ENCODE measurements around the gene TRIM44. TPM values are rescaled to one million over a fixed set of nuclear protein-coding genes. Genes with fewer than 3 reads are reported as not detected.

TRIM44 gene
- polyA plus RNA-seq, 2 of the 4 experiments (the other 2 are of a cell fraction): 19.3 to 70.4 TPM

- DNase-seq (ENCODE audit: low read depth in 1 of 2, low spot score in 1 of 2): no peak
- Histone ChIP-seq H3K9me3 (no peaks in the 10 kb centered on the region), H3K4me2 (no peak overlapping the region), H3K27ac (no peak overlapping the region), H3K4me3 (no peak overlapping the region), H3K4me1 (no peaks in the 10 kb centered on the region)
- no peak for FAIRE-seq
- ChIA-PET POLR2A (no interaction called here), CTCF (interaction anchor here (6.9 to 8.3 kb wide), 3 partner anchors 7 to 440 kb away, joined by 73 to 95 read pairs (median 94); no protein-coding TSS in a partner anchor)
- ATAC-seq: no peak
- WGBS (ENCODE audit: missing lambda C conversion rate): 65% methylated on average over 4 of the region's 4 CpGs
- TF ChIP-seq JUN (IDR thresholded peaks at IDR 0.05): no peak
- no peak for TF ChIP-seq HOXB13 (CRISPR knock-in tag; IDR thresholded peaks at IDR 0.05; ENCODE audit: low read depth)
- no peak for TF ChIP-seq RAD21 (conservative IDR thresholded peaks at IDR 0.05 in 1 of 2, IDR thresholded peaks at IDR 0.05 in 1 of 2)
- TF ChIP-seq RFX5 (IDR thresholded peaks at IDR 0.05): no peak
- TF ChIP-seq PHF8 (IDR thresholded peaks at IDR 0.05; ENCODE audit: borderline replicate concordance, low read depth): no peak
- TF ChIP-seq USF2 (IDR thresholded peaks at IDR 0.05): no peak
- TF ChIP-seq TP53 (CRISPR knock-in tag; IDR thresholded peaks at IDR 0.05): no peak
- TF ChIP-seq, protein P1, sequence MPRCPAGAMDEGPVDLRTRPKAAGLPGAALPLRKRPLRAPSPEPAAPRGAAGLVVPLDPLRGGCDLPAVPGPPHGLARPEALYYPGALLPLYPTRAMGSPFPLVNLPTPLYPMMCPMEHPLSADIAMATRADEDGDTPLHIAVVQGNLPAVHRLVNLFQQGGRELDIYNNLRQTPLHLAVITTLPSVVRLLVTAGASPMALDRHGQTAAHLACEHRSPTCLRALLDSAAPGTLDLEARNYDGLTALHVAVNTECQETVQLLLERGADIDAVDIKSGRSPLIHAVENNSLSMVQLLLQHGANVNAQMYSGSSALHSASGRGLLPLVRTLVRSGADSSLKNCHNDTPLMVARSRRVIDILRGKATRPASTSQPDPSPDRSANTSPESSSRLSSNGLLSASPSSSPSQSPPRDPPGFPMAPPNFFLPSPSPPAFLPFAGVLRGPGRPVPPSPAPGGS (IDR thresholded peaks at IDR 0.05): no peak
- no peak for TF ChIP-seq KDM5A (IDR thresholded peaks at IDR 0.05)
- no peak for TF ChIP-seq CTCF (IDR thresholded peaks at IDR 0.05)
- no peak for TF ChIP-seq NR3C1 (IDR thresholded peaks at IDR 0.05)
- TF ChIP-seq FOSB (CRISPR knock-in tag; IDR thresholded peaks at IDR 0.05): no peak
- TF ChIP-seq ZSCAN20 (CRISPR knock-in tag; IDR thresholded peaks at IDR 0.05): no peak
- TF ChIP-seq EP300 (IDR thresholded peaks at IDR 0.05): no peak
- TF ChIP-seq ATOH8 (CRISPR knock-in tag; IDR thresholded peaks at IDR 0.05; ENCODE audit: low read depth): no peak
Measured at GRCh38 chr11:35826949-35827348, 164.4 kb downstream of the TRIM44 start.

DNA sequence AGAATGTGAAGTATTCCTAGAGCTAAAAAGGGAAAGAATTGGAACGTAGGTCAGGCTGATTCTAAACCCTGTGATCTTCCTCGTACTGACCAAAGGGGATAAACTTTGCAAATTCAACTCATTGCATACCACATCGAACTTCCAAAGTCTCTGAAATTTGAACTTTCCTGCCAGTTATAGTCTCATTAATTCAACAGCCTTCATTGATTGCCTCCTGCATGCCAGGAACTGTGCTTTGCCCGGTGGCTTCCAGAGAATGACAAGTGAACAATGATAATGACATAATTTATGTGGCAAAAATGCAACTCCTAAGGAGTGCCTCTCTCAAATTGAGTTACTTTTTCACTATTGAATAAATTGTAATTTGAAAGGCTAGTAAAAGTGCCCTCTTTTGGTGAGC is 173.6 kb downstream of the TRIM44 start:
- CTCF ChIA-PET: interaction anchor here (5.8 kb wide), 1 partner anchor 13 kb away, joined by 95 read pairs; no protein-coding TSS in a partner anchor
- FAIRE-seq: no peak
- H3K4me2 ChIP-seq: no peak overlapping the region
- POLR2A ChIA-PET: no interaction called here
- WGBS (ENCODE audit: missing lambda C conversion rate): 33% methylated on average over 4 of the region's 4 CpGs
- ATAC-seq: no peak
- no peak overlapping the region for H3K4me3 ChIP-seq
- TF ChIP-seq EP300 (IDR thresholded peaks at IDR 0.05) (no peak), MYC (IDR thresholded peaks at IDR 0.05; ENCODE audit: borderline replicate concordance, low read length) (no peak), HOXB13 (CRISPR knock-in tag; IDR thresholded peaks at IDR 0.05; ENCODE audit: low read depth) (no peak), CTCF (IDR thresholded peaks at IDR 0.05) (no peak), ZC3H11A (IDR thresholded peaks at IDR 0.05) (no peak), HOXA7 (CRISPR knock-in tag; IDR thresholded peaks at IDR 0.05) (no peak), PBX3 (IDR thresholded peaks at IDR 0.05) (no peak), ZFP36 (IDR thresholded peaks at IDR 0.05; ENCODE audit: borderline replicate concordance, partially characterized antibody) (no peak)
- no peak overlapping the region for H3K27ac ChIP-seq
- no peaks in the 10 kb centered on the region for H3K9me3 ChIP-seq
- DNase-seq (ENCODE audit: low read depth in 1 of 2, low spot score in 1 of 2): no peak
- H3K4me1 ChIP-seq: no peaks in the 10 kb centered on the region

All from A549 (cell line).